Inflammatory macrophage treated with lipopolysaccharide for 4 hours (primary cell): ENCODE data around the gene LINC01488.

Experiments used
- DNase-seq: peaks from one replicate; pipeline ENCODE4 v3.0.0-alpha.2; 2020

Gene LINC01488

DNA sequence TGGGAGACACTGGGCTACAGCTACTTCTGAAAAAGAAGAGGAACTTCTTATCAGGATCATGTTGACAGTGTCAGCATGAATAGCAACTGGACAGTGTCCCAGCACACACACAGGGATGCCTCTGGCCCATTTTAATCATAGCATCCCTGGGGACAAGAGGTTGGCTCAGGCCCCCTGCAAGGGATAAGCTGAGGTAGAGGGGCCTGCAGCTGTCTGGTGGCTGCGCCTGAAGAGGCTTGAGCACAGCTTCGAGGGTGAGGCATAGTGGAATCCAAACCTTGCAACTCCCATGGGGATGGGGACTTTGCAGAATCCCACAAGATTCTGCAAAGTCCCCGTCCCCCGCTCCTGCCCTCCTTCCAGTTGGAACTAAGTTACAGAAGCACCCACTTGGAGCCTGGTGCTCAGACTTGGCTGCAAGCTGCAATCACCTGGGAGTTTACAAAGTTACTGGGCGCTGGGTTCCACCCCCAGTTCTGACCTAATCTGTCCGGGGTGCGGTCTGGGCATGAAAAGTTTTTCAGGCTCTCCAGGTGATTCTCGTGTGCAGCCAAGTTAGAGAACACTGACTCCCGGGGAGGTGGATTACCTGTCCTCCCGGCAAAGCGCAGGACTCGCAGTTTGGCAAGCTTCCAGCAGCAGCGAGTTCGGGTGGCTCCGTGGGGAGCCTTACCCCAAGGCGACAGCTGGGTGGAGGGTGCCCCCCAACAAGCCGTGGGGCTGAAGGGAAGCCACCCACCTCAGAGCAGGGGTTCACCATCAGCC lies 16.0 kb upstream of the LINC01488 start:
- no peak for DNase-seq

DNA sequence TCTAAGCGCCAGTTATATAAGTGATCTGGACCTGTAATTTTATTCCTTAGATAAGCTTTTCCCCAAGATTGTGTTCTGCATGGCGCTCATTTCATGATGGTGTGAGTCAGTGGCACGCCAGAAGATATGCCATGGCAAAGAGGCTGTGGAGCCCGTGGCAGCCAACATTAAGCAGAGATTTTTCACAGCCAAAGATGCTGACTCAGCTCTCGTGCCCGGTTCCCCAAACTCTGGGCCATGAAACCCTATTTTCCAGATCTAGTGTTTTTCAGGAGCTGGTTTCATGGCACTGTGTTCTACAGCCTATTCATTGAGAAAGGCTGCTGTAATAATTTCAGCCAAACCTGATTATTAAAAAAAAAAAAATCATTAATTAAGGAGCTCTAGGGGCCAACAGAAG lies 15.4 kb upstream of the LINC01488 start:
- no peak for DNase-seq

DNA sequence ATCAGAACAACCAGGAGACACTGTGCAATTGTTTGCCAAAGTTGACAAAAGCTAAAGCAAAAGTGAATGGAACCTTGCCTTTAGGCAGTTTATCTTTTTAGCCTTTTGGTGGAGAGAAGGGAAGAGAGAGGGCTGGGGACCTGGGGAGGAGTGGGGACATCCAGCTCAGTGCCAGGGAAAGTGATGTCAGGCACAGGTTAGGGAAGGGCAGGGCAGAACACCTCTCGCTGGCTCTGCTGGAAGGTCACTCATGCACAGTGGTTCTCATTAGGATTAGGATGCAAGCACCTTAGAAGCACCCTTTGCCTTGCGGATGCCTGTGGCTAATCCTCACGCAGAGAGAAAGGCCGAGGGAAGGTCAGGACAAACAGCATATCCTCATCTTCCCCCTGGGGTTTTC lies 14.3 kb upstream of the LINC01488 start:
- DNase-seq, result no peak

DNA sequence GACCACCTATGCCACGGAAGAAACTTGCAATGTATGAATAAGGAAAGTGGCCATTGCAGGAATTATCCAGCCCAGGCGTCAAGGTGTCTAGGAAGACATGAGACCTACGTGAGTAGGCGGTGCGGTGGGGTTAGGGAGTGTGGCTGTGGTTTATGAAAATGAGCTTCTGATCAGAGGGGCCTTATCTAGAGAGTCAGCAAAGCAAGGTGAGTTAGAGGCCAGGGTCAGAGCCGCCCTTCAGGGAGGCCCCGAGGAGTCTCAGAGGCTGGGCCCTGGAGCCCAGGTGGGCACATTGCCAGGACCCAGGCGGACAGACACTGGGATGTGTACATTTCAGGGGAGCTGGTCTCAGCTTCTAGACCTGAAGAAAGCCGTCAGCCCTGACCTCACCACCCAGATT lies 13.8 kb upstream of the LINC01488 start:
- no peak for DNase-seq

DNA sequence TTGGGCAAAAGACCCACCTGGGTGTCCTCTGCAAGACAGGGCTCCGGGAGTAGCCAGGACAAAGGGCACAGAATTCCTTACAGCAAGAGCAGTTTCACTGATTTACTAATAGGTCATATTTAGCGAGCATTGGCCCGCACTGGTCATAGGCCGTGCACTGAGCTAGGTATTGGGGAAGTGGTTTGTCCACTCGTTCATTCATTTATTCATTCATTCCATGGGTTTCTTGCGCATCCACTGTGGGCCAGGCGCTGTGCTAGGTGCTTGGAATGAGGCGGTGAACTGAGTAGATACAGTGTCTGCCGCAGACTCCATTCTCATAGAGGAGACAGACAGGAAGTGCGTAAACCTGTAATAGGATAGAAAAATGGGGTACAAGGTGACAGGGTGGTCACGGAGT lies 13.2 kb upstream of the LINC01488 start:
- no peak for DNase-seq

DNA sequence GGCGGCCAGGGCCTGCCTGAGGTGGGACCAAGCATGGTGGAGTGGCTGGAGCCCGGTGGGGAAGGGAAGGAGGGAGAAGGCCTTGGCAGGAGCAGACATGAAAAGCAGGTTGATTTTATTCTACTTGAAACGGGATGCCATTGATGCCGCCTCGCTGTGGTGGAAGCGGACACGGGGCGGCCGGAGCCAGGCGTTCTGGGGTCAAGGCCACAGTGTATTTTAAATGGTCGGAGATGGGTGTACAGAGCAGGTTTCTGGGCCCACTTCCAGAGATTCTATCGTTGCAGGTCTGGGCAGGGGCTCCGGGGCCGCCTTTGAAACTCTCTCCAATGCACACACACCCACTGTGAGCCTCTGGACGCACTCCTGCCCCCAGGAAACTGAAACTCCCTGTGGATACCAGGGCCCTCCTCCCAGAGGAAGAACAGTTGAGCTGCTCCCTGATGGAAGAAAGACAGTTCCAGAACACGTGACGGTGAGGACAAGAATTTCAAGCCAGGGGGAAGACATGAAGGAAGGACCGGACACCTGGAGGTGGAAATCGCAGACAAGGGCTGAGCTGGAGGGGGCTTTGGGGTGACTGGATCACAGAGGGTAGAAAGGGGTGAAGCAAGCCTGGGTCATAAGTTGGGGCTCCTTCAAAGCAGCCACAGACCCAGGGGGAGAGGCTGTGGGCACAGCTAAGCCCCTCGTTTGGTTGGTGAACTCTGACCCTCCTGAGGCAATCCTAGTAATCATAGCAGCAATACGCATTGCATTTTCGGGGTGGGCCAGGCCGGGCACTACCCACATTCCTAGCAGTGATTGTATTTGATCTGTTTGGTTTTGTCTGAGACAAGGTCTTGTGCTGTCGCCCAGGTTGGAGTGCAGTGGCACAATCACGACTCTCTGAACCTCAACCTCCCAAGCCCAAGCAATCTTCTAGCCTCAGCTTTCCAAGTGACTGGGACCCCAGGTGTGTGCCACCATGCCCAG lies 12.3 kb upstream of the LINC01488 start:
- no peak for DNase-seq

DNA sequence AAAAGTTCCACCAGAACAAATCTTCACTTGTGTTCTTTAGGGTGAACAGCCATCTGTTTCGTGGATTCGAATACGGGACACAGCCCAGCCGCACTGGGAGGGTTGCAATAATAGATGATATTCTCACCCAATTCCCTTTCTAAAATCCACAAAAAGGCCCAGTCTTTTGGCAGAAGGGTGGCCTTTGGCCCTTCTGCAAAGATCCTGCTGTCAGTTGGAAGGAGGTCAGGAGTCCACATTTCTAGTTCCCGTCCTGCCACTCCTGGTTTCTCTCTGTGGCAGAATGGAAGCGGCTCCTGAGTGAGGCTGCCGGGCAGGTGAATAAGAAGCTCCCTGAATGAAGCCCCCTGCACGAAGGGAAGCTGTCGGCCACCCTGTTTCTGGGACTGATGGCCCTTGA lies 11.2 kb upstream of the LINC01488 start:
- no peak for DNase-seq

DNA sequence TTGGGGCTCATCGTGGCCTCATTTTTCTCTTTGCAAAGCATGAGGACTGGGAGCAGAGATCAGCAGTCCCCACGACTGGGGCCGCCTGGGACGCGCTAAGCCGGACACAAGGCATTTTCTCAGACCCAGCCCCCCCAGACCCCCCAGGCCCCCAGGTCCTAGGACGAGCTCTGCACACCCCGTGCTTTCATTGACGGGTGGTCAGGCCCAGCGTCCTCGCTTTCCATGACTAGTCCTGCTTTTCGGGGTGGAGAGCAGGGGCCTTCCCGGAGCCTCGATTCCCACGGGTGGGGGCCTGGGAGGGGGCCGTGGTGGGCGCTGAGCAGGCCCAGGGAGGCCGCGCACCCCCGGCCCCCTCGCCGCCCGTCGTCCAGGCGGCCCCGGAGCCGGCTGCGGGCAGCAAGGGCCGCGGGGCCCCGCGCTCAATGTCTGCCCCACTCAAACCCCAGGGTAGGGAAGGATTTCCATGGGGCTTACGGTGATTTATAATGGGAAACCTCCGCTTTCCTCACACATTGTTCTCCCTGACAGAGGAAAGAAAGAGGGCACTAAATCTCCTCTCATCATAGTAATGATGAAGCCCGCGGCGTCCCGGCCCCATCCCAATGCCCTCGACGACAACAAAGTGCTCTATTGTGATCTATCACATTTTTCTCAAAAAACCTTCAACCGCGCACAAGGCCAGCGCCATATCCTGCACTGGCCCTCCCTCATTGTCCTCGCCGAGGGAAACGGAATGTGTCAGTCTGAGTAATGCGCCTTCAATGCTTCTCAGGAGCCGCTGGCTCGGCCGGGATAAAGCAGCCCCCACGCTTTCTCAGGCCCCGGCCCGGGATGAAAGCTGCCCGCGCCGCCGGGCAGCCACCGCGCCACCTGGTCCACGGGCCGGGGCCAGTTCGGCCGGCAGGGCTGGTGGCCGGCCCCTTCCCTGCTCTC lies 10.4 kb upstream of the LINC01488 start:
- no peak for DNase-seq

DNA sequence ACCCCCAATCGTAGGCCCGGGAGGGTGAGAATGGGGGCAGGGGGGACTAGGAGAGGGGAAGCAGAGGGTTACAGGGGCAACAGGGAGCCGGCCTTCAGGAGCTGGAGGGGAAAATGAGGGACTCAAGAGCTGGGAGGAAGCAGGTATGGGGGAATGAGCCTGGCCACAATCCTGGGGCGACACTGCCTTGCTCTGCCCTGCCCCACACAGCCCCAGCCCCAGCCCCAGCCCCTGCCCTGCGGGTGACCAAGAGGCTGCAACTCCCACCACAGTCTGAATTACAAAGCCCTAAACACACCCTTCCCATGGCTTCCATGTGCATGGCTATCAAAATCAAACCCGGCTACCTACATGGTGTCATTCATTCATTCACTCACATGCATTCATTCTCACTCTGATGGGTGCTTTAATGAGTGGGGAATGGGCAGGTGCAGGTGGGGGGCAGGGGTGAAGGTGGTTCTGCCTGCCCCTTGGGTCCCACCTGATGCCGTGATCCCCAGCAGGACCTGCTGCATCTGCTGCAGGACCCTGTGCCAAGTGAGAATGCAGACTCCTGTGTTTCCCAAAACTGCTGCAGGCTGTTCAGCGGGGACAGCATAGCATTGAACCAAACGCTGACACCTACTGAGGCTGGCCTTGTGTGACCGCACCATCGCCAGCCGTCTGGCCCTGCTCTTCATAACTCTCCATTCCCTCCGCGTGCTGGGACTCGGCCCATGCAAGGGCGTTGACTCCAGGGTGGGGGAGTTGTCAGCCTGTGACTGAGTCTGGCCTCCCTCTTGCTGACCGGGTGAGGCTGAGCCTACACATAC lies 9.5 kb upstream of the LINC01488 start:
- DNase-seq, result no peak

DNA sequence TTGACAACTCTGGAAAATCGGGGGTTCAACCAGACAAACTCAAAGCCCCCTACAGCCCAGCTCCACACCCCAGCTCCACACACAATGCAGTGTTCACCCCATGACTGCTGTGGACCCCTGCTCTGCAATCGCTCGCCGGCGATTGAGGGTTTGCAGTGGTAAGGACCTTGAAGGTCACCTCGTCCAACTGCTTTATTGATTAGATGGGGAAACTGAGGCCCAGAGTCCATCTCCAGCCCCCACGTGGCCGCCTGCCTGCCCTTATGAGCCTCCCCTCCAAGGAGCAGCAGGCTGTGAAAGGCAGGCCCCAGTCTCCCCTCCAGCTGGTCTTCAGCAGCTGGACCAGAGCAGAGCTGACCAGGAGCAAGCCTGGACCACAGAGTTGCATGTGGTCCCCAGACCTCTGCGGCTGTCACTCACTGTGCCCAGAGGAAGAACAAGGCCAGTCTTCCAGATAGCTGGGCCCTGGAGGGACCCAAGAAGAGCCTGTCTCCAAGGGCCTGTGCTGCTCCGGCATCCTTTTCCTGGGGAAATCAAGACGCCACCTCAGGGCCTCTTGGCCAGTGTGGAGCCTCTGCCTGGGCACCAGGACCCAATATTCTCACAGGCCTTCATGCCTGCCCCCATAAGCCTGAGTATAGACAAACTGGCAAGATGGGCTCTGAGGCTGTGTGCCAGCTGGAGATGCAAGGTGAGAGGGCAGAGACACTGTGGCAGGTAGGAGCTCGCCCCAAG lies 8.8 kb upstream of the LINC01488 start:
- DNase-seq, result no peak

DNA sequence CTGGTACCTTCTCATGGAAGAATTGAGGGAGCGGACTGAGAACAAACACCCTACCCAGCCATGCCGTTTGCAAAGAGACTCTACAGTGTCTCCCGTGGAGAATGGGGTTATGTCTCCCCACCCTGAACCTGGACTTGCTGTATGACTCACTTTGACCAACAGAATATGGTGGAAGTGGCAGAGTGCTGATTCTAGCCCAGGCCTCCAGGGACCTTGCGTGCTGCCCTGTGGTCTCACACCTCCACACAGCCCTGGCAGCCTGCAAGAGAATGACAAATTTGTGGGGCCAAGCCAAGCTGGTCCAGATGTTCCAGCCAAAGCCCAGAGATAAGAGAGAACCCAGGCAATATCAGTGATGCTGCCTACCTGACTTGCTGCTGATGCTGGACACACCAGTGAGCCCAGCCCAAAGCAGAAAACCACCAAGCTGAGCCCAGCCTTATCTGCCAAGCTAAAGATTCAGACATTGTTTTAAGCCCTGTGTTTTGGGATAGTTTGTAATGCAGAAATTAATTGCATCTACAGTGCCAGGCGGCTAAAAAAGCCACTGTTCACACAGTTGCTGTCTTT lies 8.1 kb upstream of the LINC01488 start:
- DNase-seq, result no peak

DNA sequence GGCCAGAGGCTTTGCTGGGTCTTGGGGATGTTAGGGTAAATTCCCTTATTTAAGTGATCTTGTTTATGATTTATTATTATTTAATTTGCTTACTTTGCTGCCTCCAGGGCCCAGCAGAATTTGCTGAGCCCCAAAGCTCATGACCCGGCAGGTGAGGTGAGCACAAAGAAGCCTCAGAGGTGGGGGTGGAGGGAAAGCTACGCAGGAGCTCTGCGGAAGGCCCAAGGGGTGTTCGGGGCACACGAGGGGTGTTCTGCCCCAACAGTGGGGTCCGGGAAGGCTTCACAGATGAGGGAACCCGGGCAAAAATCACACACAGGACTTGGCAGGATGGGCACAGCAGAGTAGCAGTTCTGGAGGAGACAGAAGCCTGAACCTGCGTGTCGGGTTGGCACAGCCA lies 6.7 kb upstream of the LINC01488 start:
- DNase-seq, result no peak

DNA sequence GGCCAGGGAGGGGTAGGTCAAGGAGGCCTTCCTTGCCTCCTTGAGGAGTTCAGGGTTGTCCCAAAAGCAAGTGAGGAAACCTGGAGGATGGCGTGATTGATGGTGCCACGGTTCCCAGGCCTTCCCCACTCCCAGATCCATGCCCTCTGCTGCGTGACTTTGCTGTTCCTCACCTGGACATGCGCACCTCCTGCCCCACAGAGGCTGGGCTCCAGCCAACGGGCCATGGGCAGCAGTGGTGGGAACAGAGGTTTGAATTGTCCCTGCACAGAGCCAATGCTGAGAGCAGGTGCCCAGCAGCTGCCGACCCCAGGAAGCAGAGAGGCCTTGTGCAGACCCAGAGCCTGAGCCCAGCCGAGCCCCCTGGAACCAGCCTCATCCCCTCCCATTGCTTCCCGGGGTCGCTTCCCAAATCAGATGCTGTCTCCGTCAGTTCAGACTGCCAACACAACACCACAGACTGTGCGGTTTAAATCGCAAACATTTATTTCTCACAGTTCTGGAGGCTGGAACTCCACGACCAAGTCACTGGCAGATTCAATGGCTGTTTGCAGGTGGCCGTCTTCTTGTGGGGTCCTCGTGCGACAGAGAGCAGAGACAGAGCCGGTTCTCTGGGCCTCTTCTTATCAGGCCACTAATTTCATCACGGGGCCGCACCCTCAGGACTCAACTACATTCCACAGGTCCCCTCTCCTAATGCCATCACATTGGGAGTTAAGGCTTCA lies 6.2 kb upstream of the LINC01488 start:
- DNase-seq, result no peak

DNA sequence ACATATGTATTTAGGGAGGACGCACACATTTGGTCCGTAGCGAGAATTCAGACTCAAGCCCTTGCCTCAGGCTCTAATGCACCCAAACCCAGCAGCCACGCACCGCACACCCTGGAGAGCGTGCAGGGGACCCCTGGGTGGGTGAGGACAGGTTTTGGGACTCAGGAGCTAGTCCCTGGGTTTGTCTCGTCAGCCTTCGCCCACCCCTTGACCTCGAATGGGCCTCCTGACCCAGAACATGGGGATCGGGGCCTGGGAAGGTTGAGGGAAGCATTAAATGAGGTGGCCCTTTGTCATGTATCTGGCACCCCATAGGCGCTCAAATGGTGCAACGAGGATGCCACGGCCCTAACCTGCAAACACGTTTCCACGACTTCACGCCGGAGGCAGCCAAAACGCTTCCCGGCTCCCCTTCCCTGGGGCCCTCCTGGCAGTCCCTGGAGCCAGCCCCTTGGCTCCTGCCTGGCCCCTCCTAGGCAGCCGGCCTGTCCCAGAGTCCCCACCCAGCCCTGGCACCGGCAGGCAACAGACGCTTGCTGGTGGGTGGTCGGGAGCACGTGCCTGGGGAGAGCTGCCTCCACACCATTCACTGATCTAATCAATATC lies 5.5 kb upstream of the LINC01488 start:
- DNase-seq, result no peak

DNA sequence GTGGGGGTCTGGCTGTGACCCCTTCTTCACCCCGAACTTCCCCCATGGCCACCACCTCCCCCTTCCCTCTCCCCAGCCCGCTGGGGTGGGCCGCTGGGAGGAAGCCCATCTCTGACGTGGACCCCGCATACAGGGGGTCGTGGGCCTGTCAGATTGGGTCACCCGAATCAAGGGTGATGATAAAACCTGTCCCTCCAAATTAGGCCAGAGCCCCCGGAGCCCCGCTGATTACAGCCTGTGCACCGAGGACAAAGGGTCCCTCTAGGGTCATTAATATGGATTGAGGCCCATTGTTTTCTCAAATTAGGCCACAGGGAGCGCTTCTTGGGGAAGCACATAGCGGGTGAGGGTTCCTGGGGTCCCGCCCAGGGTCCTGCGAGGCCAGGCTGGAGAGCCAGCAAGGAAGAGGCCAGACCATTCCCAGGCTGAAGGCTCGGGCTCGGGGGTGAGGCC lies 4.9 kb upstream of the LINC01488 start:
- DNase-seq, result no peak

DNA sequence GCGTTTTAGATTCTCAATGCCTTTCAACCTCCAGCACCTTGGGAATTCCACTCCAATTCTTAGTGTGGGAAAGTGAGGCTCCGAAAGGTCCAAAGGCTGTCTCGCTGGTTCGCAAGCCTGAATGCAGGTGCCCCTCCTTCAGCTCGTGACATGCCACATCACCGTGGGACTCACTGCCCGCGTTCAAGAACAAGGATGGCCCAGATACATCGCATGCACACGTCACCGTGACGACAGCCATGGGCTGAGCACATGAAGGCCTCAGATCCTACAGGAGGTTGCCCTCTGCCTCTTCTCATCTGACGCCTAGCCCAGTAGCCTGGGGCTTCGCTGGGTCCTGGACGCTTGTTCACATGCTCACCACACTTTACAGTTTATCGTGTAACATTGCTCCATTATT lies 4.4 kb upstream of the LINC01488 start:
- no peak for DNase-seq

DNA sequence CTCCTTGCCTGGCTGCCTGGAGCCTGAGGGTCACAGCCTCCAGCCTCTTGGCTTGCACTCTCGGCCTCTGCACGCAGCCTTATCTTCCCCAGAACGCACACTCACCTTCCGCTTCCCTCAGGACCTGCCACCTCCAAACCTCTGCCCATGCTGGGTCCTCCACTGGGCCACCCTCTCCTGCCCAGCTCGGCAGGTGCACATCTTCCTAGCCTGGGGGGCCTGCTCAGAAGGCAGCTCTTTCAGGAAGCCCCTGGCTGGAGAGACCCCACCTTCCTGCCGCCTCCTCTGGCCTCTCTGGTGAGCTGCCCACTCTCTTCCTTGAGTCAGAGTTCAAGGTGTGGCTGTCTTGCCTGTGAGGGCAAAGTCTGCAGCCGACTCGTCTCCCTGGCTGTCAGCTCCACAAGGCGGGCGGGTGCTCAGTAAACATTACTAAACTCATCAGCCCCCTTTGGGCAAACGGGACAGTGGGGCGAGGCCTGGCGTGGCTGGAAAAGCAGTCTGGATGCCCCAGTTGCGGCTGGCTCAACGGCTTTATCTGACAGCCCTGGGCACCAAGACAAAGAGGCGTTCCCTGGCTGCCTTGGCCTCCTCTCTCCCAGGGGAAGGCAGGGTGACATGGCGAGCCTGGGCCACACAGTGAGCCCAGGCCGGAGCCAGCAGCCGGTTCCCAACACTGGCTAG lies 1.7 kb upstream of the LINC01488 start:
- no peak for DNase-seq

DNA sequence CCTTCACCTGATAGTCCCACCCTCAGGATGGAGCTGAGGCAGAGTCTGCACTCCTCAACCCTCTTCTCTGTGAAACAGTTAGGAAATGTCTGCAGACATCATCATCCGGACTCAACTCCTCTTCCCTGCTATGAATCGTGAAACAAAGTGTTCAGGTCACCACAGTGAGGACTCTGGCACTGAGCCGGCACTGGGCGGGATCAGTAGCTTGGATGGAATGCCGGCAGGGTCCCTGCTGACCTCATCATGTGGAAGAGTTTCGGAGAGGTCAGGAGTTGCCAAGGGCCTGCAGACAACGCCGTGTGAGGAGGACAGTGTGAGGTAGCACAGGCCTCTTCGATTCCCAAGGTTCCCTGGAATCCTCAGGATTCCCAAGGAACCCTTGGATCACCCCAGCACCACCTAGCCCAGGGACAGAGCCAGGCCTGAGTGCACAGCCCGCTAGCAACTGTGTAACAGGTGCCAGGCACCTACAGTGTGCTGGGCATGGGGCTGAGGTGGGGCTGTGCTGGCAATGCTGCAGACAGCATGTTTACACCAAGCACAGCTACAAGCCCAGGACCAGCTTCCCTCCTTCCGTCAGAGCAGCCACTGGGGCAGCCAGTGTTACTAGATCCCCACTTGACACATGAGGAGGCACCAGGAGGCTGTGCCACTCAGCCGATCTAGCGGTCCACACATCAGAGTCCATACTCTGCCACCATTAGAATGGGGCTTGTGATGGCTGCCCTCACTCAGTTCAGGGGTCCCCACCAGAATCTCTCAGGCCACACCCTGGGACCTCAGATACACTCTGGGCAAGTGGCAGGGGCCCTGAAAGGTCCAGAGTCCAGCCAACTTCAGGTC lies 693 bp upstream of the LINC01488 start:
- DNase-seq, result no peak
